Loucy (cell line): ENCODE results near the gene ZFR.

ENCODE experiments used
- H2AFZ ChIP-seq: fragments of 200-600 bp; sonication (generic); 2 replicates; pipeline ENCODE4 v1.6.0; 2016; ENCODE audit warnings: antibody characterized with exemption, mild to moderate bottlenecking, low read length, moderate library complexity
- H3F3A ChIP-seq: fragments of 200-600 bp; 2 replicates; pipeline ENCODE4 v1.6.0; 2016; ENCODE audit warnings: antibody characterized with exemption, low read depth, mild to moderate bottlenecking
- H3K27me3 ChIP-seq: fragments of 200-600 bp; sonication (generic); 2 replicates; pipeline ENCODE4 v1.6.1; 2014; ENCODE audit warnings: low read length, mild to moderate bottlenecking; ENCODE audit not compliant: insufficient read depth, poor library complexity, severe bottlenecking
- H3K36me3 ChIP-seq: fragments of 200-600 bp; sonication (generic); 2 replicates; pipeline ENCODE4 v1.6.1; 2016; ENCODE audit warnings: low read length; ENCODE audit not compliant: insufficient read depth
- H3K4me1 ChIP-seq: fragments of 200-600 bp; sonication (generic); 2 replicates; pipeline ENCODE4 v1.5.1; 2014; ENCODE audit warnings: low read length, mild to moderate bottlenecking; ENCODE audit not compliant: insufficient read depth, poor library complexity, severe bottlenecking
- H3K4me2 ChIP-seq: fragments of 200-600 bp; sonication (generic); 2 replicates; pipeline ENCODE4 v1.6.0; 2014; ENCODE audit warnings: antibody characterized with exemption, low read length, low read depth, mild to moderate bottlenecking; ENCODE audit not compliant: poor library complexity, severe bottlenecking
- H3K4me3 ChIP-seq: fragments of 200-600 bp; sonication (generic); 2 replicates; pipeline ENCODE4 v1.5.1; 2014; ENCODE audit warnings: low read length, mild to moderate bottlenecking, mixed read lengths; ENCODE audit not compliant: poor library complexity, severe bottlenecking
- H3K79me2 ChIP-seq: fragments of 200-600 bp; sonication (generic); 2 replicates; pipeline ENCODE4 v1.6.1; 2014; ENCODE audit warnings: low read length; ENCODE audit not compliant: insufficient read depth
- H3K9ac ChIP-seq: fragments of 200-600 bp; sonication (generic); 2 replicates; pipeline ENCODE4 v1.6.0; 2014; ENCODE audit warnings: mild to moderate bottlenecking, low read depth, low read length, moderate library complexity; ENCODE audit not compliant: poor library complexity, severe bottlenecking
- H3K9me2 ChIP-seq: fragments of 200-600 bp; sonication (generic); replicated peaks from 2 replicates; pipeline ENCODE4 v1.6.1; 2016; ENCODE audit warnings: low read depth, low read length, mixed read lengths
- H3K9me3 ChIP-seq: fragments of 200-600 bp; sonication (generic); 2 replicates; pipeline ENCODE4 v1.6.1; 2014; ENCODE audit warnings: mild to moderate bottlenecking, antibody characterized with exemption, low read length, low read depth; ENCODE audit not compliant: insufficient read depth
- H4K20me1 ChIP-seq: fragments of 200-600 bp; sonication (generic); 2 replicates; pipeline ENCODE4 v1.6.0; 2014; ENCODE audit warnings: antibody characterized with exemption, low read length, mild to moderate bottlenecking; ENCODE audit not compliant: insufficient read depth, poor library complexity, severe bottlenecking
- EZH2phosphoT487 ChIP-seq: fragments of 200-600 bp; IDR thresholded peaks from 2 replicates; pipeline ENCODE4 v1.6.1; 2018; ENCODE audit warnings: antibody characterized with exemption, mild to moderate bottlenecking, moderate library complexity, borderline replicate concordance
- TF ChIP-seq, protein P1 (sequence below): fragments of 200-600 bp; sonication (generic); conservative IDR thresholded peaks from 2 replicates; pipeline ENCODE4 v1.5.1; 2014; ENCODE audit warnings: mild to moderate bottlenecking, antibody characterized with exemption, low read length

ZFR gene

DNA sequence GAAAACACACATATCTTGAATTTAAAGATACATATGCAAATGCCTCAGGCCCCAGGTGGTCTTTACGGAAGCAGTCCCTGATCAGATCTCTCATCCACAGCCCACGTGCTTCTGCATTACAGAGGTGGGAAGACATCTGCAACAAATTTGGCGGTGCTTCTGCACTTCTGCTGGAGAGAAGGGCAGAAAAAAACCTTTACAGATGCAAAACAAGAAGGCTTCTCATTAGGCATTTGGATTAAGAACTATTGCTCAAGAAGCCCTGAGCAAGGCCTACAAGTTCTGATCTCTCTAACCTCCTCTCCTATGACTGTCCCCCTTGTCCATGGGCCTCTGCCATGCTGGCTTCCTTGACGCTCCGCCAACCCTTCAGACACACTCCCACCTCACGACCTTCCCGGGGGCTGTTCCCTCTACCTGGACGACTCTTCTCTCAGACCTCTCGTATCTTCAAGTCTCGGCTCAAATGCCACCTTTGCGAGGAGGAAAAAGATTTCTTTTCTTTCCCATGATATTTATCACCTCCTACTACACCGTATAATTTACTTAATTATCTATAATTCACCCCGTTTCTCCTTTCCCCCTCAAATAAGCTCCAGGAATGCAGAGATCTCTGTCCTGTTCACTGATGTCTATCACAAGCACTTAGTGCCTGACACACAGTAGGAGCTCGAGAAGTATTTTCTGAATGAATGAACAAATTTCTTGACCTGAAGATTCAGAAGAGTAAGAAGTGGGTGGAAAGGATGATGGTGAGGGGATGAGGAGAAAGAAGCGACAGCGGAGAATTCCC is 132.9 kb downstream of the ZFR start:
- Histone ChIP-seq H3K4me3 (peak overlapping the region; percentile 79), H3F3A (peaks cover 6% of the 10 kb centered on the region; the same call in 1 of the 2 replicates), H3K27me3 (no peaks in the 10 kb centered on the region), H3K79me2 (peaks cover 21% of the 10 kb centered on the region), H3K4me1 (peaks cover 26% of the 10 kb centered on the region), H2AFZ (peak overlapping the region; percentile 80; the same call in 1 of the 2 replicates), H3K36me3 (no peaks in the 10 kb centered on the region), H3K9me2 (no peaks in the 10 kb centered on the region), H4K20me1 (peaks cover 27% of the 10 kb centered on the region), H3K4me2 (peak overlapping the region; percentile 98), H3K9me3 (no peaks in the 10 kb centered on the region), H3K9ac (peak overlapping the region; percentile 78)
- TF ChIP-seq, protein P1, sequence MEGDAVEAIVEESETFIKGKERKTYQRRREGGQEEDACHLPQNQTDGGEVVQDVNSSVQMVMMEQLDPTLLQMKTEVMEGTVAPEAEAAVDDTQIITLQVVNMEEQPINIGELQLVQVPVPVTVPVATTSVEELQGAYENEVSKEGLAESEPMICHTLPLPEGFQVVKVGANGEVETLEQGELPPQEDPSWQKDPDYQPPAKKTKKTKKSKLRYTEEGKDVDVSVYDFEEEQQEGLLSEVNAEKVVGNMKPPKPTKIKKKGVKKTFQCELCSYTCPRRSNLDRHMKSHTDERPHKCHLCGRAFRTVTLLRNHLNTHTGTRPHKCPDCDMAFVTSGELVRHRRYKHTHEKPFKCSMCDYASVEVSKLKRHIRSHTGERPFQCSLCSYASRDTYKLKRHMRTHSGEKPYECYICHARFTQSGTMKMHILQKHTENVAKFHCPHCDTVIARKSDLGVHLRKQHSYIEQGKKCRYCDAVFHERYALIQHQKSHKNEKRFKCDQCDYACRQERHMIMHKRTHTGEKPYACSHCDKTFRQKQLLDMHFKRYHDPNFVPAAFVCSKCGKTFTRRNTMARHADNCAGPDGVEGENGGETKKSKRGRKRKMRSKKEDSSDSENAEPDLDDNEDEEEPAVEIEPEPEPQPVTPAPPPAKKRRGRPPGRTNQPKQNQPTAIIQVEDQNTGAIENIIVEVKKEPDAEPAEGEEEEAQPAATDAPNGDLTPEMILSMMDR, result no peak
- no peak for TF ChIP-seq EZH2phosphoT487

DNA sequence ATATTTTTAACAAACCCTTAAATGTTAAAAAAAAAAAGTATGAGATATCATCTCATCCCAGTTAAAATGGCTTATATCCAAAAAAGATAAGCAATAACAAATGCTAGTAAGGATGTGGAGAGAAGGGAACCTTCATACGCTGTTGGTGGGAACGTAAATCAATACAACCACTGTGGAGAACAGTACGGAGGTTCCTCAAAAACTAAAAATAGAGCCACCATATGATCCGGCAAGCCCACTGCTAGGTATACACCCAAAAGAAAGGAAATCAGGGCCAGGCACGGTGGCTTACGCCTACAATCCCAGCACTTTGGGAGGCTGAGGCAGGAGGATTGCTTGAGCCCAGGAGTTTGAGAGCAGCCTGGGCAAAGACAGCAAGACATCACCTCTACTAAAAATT is 134.8 kb downstream of the ZFR start:
- H3K9me2 ChIP-seq, result no peaks in the 10 kb centered on the region
- peaks cover 21% of the 10 kb centered on the region for H3K79me2 ChIP-seq
- H3K27me3 ChIP-seq, result no peaks in the 10 kb centered on the region
- peaks cover 27% of the 10 kb centered on the region for H3K4me1 ChIP-seq
- H3K4me3 ChIP-seq, result no peak overlapping the region
- no peak overlapping the region for H3K9ac ChIP-seq
- no peaks in the 10 kb centered on the region for H3K9me3 ChIP-seq
- peaks cover 27% of the 10 kb centered on the region for H4K20me1 ChIP-seq
- TF ChIP-seq, protein P1, result no peak
- no peak for TF ChIP-seq EZH2phosphoT487
- peak overlapping the region; percentile 10 for H3K4me2 ChIP-seq
- peaks cover 3% of the 10 kb centered on the region; the same call in 1 of the 2 replicates for H3F3A ChIP-seq
- no peaks in the 10 kb centered on the region for H3K36me3 ChIP-seq
- H2AFZ ChIP-seq, result no peak overlapping the region

DNA sequence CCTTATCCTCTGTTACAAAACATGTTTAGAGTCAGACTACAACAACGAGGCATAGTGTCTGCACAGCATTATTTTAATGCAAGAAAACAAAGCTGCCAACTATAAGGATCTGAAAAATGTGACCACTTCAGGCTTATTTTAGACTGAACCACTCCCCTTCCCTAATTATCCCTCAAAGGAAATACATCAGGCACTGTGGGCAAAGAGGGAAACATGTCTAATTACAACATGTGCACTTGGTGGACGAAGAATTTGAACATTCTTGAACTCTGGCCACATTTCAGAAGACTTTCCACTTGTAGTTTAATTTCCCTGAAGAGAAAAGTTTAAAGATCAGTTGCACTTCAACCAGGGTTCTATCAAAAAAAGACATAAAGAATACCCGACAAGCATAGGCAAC is 135.6 kb downstream of the ZFR start:
- Histone ChIP-seq H3K4me1 (peaks cover 33% of the 10 kb centered on the region), H3K4me2 (peak overlapping the region; percentile 10), H3F3A (no peaks in the 10 kb centered on the region), H3K4me3 (no peak overlapping the region), H3K27me3 (no peaks in the 10 kb centered on the region), H3K9ac (no peak overlapping the region), H3K36me3 (no peaks in the 10 kb centered on the region), H3K9me3 (no peaks in the 10 kb centered on the region), H2AFZ (no peak overlapping the region), H4K20me1 (peaks cover 27% of the 10 kb centered on the region), H3K9me2 (no peaks in the 10 kb centered on the region), H3K79me2 (peaks cover 21% of the 10 kb centered on the region)
- no peak for TF ChIP-seq EZH2phosphoT487
- TF ChIP-seq, protein P1, result no peak
